GM20000 (cell line): Measurements from ENCODE around the gene HOXA7.

Experiments
- DNase-seq: peaks from one replicate; pipeline ENCODE4 v3.0.0; 2012; ENCODE audit warnings: low spot score
- CTCF ChIP-seq: IDR thresholded peaks from 2 replicates; pipeline ENCODE4 v1.5.1; 2012; ENCODE audit warnings: mild to moderate bottlenecking, control low read depth; ENCODE audit errors: extremely low read depth, missing control alignments

HOXA7 gene

GRCh38 chr7:27164367-27165088 is 8.1 kb upstream of the HOXA7 start:
- DNase-seq, result no peak
- no peak for TF ChIP-seq CTCF

- no peak for TF ChIP-seq CTCF
Measured at GRCh38 chr7:27164045-27164366, 7.5 kb upstream of the HOXA7 start.

GRCh38 chr7:27163288-27164044 is 7.0 kb upstream of the HOXA7 start:
- DNase-seq, result no peak
- TF ChIP-seq CTCF, result no peak

More at GRCh38 chr7:27164045-27164366, 7.5 kb upstream of the HOXA7 start:
- no peak for DNase-seq

DNA sequence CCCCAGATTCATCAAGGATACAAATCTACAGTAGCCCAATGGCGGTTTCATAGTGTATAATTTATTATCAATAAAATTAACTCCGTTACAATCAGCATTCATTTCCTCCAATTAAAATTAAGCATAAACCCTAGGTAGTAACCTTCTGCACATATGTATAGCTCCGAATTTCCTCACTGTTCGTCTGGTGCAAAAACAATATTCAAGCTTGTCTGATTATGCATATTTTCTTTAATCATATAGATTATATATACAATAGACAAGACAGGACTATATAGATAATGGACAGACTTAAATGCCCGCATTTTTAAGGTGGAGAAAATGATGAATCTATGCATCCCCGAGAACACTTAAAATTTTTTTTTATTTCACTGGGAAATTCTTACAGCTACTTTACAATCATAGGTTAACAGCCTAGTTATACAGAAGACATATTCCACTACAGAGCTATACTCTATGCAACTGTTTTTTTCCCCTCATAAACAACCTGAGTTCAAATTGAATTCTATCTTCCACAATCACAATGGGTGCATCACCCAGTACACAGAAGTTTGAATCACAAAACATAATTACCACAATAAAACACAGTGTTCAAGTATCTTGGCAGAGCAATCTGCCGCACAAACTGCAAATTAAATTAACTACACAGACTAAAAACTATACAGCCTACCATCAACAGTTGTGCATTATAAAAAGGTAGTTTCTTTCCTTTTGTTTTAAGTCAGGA is 6.2 kb upstream of the HOXA7 start:
- no peak for TF ChIP-seq CTCF
- DNase-seq, result no peak

- DNase-seq, result no peak
- no peak for TF ChIP-seq CTCF
Measured at GRCh38 chr7:27161721-27162560, 5.5 kb upstream of the HOXA7 start.

DNA sequence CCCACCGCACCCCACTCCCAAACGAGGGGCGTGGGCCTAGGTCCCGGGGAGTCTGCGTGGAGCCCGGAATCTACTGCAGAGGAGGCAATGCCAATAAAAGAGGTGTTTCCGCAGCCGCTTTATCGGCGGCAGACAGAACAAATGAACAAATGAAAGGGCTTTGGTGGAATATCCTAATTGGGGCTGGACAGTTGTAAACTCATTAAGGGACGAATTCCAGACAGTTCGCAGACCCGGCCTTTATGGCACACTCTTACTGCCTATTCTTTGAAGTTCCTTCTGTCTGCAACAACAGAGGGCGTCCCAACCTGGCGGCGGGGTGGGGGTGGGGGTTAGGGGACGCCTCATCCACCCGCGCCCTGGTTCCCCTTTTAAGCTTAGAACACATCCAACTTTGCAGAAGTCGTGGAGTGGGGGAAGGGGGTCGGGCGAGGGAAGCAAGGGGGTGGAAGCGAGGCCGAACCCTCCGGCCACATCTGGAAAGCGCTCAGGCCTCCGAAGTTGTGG is 4.8 kb upstream of the HOXA7 start:
- DNase-seq, result no peak
- TF ChIP-seq CTCF, result no peak
